CD8-positive, alpha-beta memory T cell (primary cell): ENCODE data around the gene OTOGL. TPM values are rescaled to one million over a fixed set of nuclear protein-coding genes. Genes with fewer than 3 reads are reported as not detected.

Source experiments
- CTCF ChIA-PET: fragments of 350-600 bp; sonication (Branson Sonifier 250); formaldehyde crosslinking; loops from one replicate; lab custom pipeline; 2021; ENCODE audit warnings: antibody characterized with exemption; lab: Charles Lee
- POLR2A ChIA-PET: fragments of 350-600 bp; sonication (Branson Sonifier 250); formaldehyde crosslinking; loops from one replicate; lab custom pipeline; 2021; ENCODE audit warnings: antibody characterized with exemption; lab: Charles Lee
- DNase-seq, 5 donors: peaks; one replicate each; pipeline versions ENCODE4 v3.0.0 to v3.0.0-alpha.2; 2020 to 2022; ENCODE audit warnings: mixed read lengths in 1 of 5
- H3K27ac ChIP-seq: one replicate; pipeline ENCODE4 v1.7.0; 2013; ENCODE audit warnings: low read depth, mild to moderate bottlenecking, low read length, moderate library complexity
- H3K27me3 ChIP-seq: 2 replicates; pipeline ENCODE4 v1.7.0; 2013; ENCODE audit warnings: low read length, mild to moderate bottlenecking; ENCODE audit not compliant: insufficient read depth, poor library complexity, severe bottlenecking
- H3K36me3 ChIP-seq: 2 replicates; pipeline ENCODE4 v1.7.0; 2013; ENCODE audit warnings: mild to moderate bottlenecking, low read length, moderate library complexity; ENCODE audit not compliant: insufficient read depth
- H3K4me1 ChIP-seq: 2 replicates; pipeline ENCODE4 v1.7.0; 2013; ENCODE audit warnings: mild to moderate bottlenecking, low read length, moderate library complexity; ENCODE audit not compliant: insufficient read depth
- H3K4me3 ChIP-seq: 2 replicates; pipeline ENCODE4 v1.7.0; 2013; ENCODE audit warnings: mild to moderate bottlenecking, low read length
- H3K9me3 ChIP-seq: 2 replicates; pipeline ENCODE4 v1.7.0; 2013; ENCODE audit warnings: mild to moderate bottlenecking, low read length
- H3K27ac Mint-ChIP-seq, 8 donors: one replicate each; pipeline ENCODE4 v1.8.0; 2020 to 2021; ENCODE audit warnings: mixed read lengths in 8 of 8, mild to moderate bottlenecking in 6 of 8, inconsistent platforms in 3 of 8, moderate library complexity in 3 of 8
- H3K27me3 Mint-ChIP-seq, 2 donors: one replicate each; pipeline ENCODE4 v1.8.0; 2020 to 2021; ENCODE audit warnings: mixed read lengths in 2 of 2, mild to moderate bottlenecking in 1 of 2, moderate library complexity in 1 of 2
- H3K36me3 Mint-ChIP-seq, 3 donors: one replicate each; pipeline ENCODE4 v1.8.0; 2020 to 2021; ENCODE audit warnings: mixed read lengths in 3 of 3, inconsistent platforms in 1 of 3, mild to moderate bottlenecking in 1 of 3
- H3K4me1 Mint-ChIP-seq, 3 donors: one replicate each; pipeline ENCODE4 v1.8.0; 2020 to 2021; ENCODE audit warnings: mixed read lengths in 3 of 3, inconsistent platforms in 1 of 3, mild to moderate bottlenecking in 1 of 3
- H3K4me3 Mint-ChIP-seq, 7 donors: one replicate each; pipeline ENCODE4 v1.8.0; 2020 to 2021; ENCODE audit warnings: mixed read lengths in 7 of 7, mild to moderate bottlenecking in 6 of 7, moderate library complexity in 4 of 7, inconsistent platforms in 2 of 7
- H3K9me3 Mint-ChIP-seq, 5 donors: one replicate each; pipeline ENCODE4 v1.8.0; 2020 to 2022; ENCODE audit warnings: mixed read lengths in 5 of 5, mild to moderate bottlenecking in 3 of 5, moderate library complexity in 2 of 5, inconsistent platforms in 1 of 5
- polyA plus RNA-seq: library from polyadenylated mRNA; unstranded; fragments of 300-500 nt; fragmentation: Illumina TruSeq; gene quantifications from one replicate; pipeline ENCODE4 v1.2.3, GENCODE V29; 2021
- total RNA-seq, 2 experiments: library from RNA; stranded (reverse); gene quantifications; one replicate each; pipeline ENCODE4 v1.2.3, GENCODE V29; 2021

OTOGL gene
- total and polyA plus RNA-seq, 3 experiments from 2014 or later = not detected

GRCh38 chr12:80262346-80262745, 163.0 kb downstream of the OTOGL start:
- no peaks in the 10 kb centered on the region for H3K36me3 Mint-ChIP-seq
- no peak overlapping the region for H3K27ac Mint-ChIP-seq
- peaks cover 4 to 6% of the 10 kb centered on the region in 2 donors for H3K27me3 Mint-ChIP-seq
- H3K27ac ChIP-seq = no peak overlapping the region
- ChIA-PET POLR2A (no interaction called here), CTCF (no interaction called here)
- DNase-seq = no peak
- H3K9me3 ChIP-seq = no peaks in the 10 kb centered on the region
- no peaks in the 10 kb centered on the region for H3K4me1 Mint-ChIP-seq
- H3K4me3 Mint-ChIP-seq = no peak overlapping the region
- H3K9me3 Mint-ChIP-seq = no peaks in the 10 kb centered on the region
- H3K4me3 ChIP-seq = no peak overlapping the region
- H3K4me1 ChIP-seq = no peaks in the 10 kb centered on the region
- H3K27me3 ChIP-seq = no peaks in the 10 kb centered on the region
- no peaks in the 10 kb centered on the region for H3K36me3 ChIP-seq

- ChIA-PET POLR2A (no interaction called here), CTCF (no interaction called here)
- H3K9me3 Mint-ChIP-seq = no peaks in the 10 kb centered on the region
- Histone ChIP-seq H3K27me3 (no peaks in the 10 kb centered on the region), H3K36me3 (no peaks in the 10 kb centered on the region), H3K4me3 (no peak overlapping the region), H3K4me1 (no peaks in the 10 kb centered on the region), H3K27ac (no peak overlapping the region), H3K9me3 (no peaks in the 10 kb centered on the region)
- H3K27me3 Mint-ChIP-seq = peaks cover 3 to 6% of the 10 kb centered on the region in 2 donors
- H3K4me3 Mint-ChIP-seq = no peak overlapping the region
- DNase-seq = no peak
- H3K36me3 Mint-ChIP-seq = no peaks in the 10 kb centered on the region
- no peaks in the 10 kb centered on the region for H3K4me1 Mint-ChIP-seq
- H3K27ac Mint-ChIP-seq = peak overlapping the region in 1 of 8 donors; percentile 6
Measured at GRCh38 chr12:80262771-80263170, 163.4 kb downstream of the OTOGL start.

GRCh38 chr12:80264386-80264785, 165.0 kb downstream of the OTOGL start:
- H3K27me3 ChIP-seq = no peaks in the 10 kb centered on the region
- Mint-ChIP-seq H3K9me3 (no peaks in the 10 kb centered on the region), H3K4me3 (no peak overlapping the region), H3K4me1 (no peaks in the 10 kb centered on the region), H3K27ac (no peak overlapping the region), H3K27me3 (peaks cover 3 to 5% of the 10 kb centered on the region in 2 donors), H3K36me3 (no peaks in the 10 kb centered on the region)
- H3K36me3 ChIP-seq = no peaks in the 10 kb centered on the region
- no peaks in the 10 kb centered on the region for H3K9me3 ChIP-seq
- no peak overlapping the region for H3K27ac ChIP-seq
- no peak for DNase-seq
- H3K4me1 ChIP-seq = no peaks in the 10 kb centered on the region
- ChIA-PET POLR2A (no interaction called here), CTCF (no interaction called here)
- no peak overlapping the region for H3K4me3 ChIP-seq

GRCh38 chr12:80264891-80265290, 165.6 kb downstream of the OTOGL start:
- H3K4me3 ChIP-seq = no peak overlapping the region
- Mint-ChIP-seq H3K27ac (no peak overlapping the region), H3K9me3 (no peaks in the 10 kb centered on the region), H3K36me3 (no peaks in the 10 kb centered on the region), H3K27me3 (peaks cover 3 to 5% of the 10 kb centered on the region in 2 donors), H3K4me3 (no peak overlapping the region), H3K4me1 (no peaks in the 10 kb centered on the region)
- DNase-seq = no peak
- H3K36me3 ChIP-seq = no peaks in the 10 kb centered on the region
- H3K4me1 ChIP-seq = no peaks in the 10 kb centered on the region
- H3K27ac ChIP-seq = no peak overlapping the region
- POLR2A ChIA-PET = no interaction called here
- H3K9me3 ChIP-seq = no peaks in the 10 kb centered on the region
- no peaks in the 10 kb centered on the region for H3K27me3 ChIP-seq
- CTCF ChIA-PET = no interaction called here

- Histone ChIP-seq H3K4me1 (no peaks in the 10 kb centered on the region), H3K4me3 (no peak overlapping the region), H3K9me3 (no peaks in the 10 kb centered on the region), H3K36me3 (no peaks in the 10 kb centered on the region), H3K27me3 (no peaks in the 10 kb centered on the region), H3K27ac (no peak overlapping the region)
- ChIA-PET POLR2A (no interaction called here), CTCF (interaction anchor here (0.6 to 1.6 kb wide), 4 partner anchors 9 to 220 kb away, joined by 3 to 4 read pairs (median 3); no protein-coding TSS in a partner anchor)
- Mint-ChIP-seq H3K4me1 (no peaks in the 10 kb centered on the region), H3K9me3 (no peaks in the 10 kb centered on the region), H3K36me3 (no peaks in the 10 kb centered on the region), H3K27ac (no peak overlapping the region), H3K27me3 (peaks cover 3% of the 10 kb centered on the region in 2 donors), H3K4me3 (no peak overlapping the region)
- no peak for DNase-seq
Measured at GRCh38 chr12:80268924-80269749, 169.8 kb downstream of the OTOGL start.

GRCh38 chr12:80269803-80270552, 170.6 kb downstream of the OTOGL start:
- Mint-ChIP-seq H3K27me3 (peaks cover 3% of the 10 kb centered on the region in 2 donors), H3K4me3 (no peak overlapping the region), H3K9me3 (no peaks in the 10 kb centered on the region), H3K27ac (no peak overlapping the region), H3K4me1 (no peaks in the 10 kb centered on the region), H3K36me3 (no peaks in the 10 kb centered on the region)
- POLR2A ChIA-PET = no interaction called here
- no peaks in the 10 kb centered on the region for H3K4me1 ChIP-seq
- H3K36me3 ChIP-seq = no peaks in the 10 kb centered on the region
- DNase-seq = no peak
- no peaks in the 10 kb centered on the region for H3K27me3 ChIP-seq
- H3K27ac ChIP-seq = no peak overlapping the region
- CTCF ChIA-PET = interaction anchor here (0.6 to 1.6 kb wide), 5 partner anchors 9 to 221 kb away, joined by 3 to 4 read pairs (median 3); no protein-coding TSS in a partner anchor
- no peak overlapping the region for H3K4me3 ChIP-seq
- no peaks in the 10 kb centered on the region for H3K9me3 ChIP-seq

GRCh38 chr12:80271780-80272179, 172.4 kb downstream of the OTOGL start:
- Mint-ChIP-seq H3K36me3 (no peaks in the 10 kb centered on the region), H3K27ac (no peak overlapping the region), H3K4me3 (no peak overlapping the region), H3K27me3 (peaks cover 0 to 3% of the 10 kb centered on the region in 2 donors), H3K4me1 (no peaks in the 10 kb centered on the region), H3K9me3 (no peaks in the 10 kb centered on the region)
- CTCF ChIA-PET = interaction anchor here (1.4 kb wide), 1 partner anchor 85 kb away, joined by 3 read pairs; no protein-coding TSS in a partner anchor
- Histone ChIP-seq H3K9me3 (no peaks in the 10 kb centered on the region), H3K36me3 (no peaks in the 10 kb centered on the region), H3K27me3 (no peaks in the 10 kb centered on the region), H3K4me3 (no peak overlapping the region), H3K4me1 (no peaks in the 10 kb centered on the region), H3K27ac (no peak overlapping the region)
- POLR2A ChIA-PET = no interaction called here
- no peak for DNase-seq

GRCh38 chr12:80272387-80272915, 173.1 kb downstream of the OTOGL start:
- Mint-ChIP-seq H3K4me1 (no peaks in the 10 kb centered on the region), H3K36me3 (no peaks in the 10 kb centered on the region), H3K27ac (no peak overlapping the region), H3K27me3 (peaks cover 0 to 3% of the 10 kb centered on the region in 2 donors), H3K4me3 (no peak overlapping the region), H3K9me3 (no peaks in the 10 kb centered on the region)
- no peak for DNase-seq
- Histone ChIP-seq H3K36me3 (no peaks in the 10 kb centered on the region), H3K9me3 (no peaks in the 10 kb centered on the region), H3K27ac (no peak overlapping the region), H3K4me1 (no peaks in the 10 kb centered on the region), H3K27me3 (no peaks in the 10 kb centered on the region), H3K4me3 (no peak overlapping the region)
- ChIA-PET CTCF (no interaction called here), POLR2A (no interaction called here)
